ENCODE results near the gene IFIT5. TPM values are rescaled to one million over a fixed set of nuclear protein-coding genes. Genes with fewer than 3 reads are reported as not detected.

IFIT5 gene
- total RNA-seq, 6 donors from 2014 or later, result 6.5 to 30.8 (median 20.6) TPM

DNA sequence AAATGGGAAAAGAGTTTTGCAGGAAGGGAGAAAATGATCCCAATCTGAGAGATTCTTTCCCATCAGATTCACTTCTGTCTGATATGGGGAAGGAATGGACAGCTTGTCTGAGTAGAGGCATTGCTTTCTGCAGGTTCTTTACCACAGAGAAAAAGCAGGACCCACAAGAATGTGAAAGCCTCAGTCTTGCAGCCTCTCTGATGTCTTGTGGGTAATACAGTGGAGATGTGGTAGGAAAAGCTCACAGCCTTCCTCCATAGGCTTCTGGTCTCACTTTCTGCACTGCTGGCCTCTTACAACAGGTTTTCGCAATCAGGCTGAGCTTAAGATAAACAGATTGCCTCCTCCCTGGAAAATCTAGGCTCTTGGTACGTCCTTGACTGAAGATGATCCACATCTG is 21.4 kb upstream of the IFIT5 start:
- Histone ChIP-seq H3K27ac (peak overlapping the region; percentile 74 to 87 (median 84)), H3K4me3 (peak overlapping the region; percentile 44 to 61 (median 54)), H3K36me3 (no peaks in the 10 kb centered on the region), H3K4me1 (peaks cover 21 to 40% (median 29%) of the 10 kb centered on the region in 4 donors), H3K9me3 (no peaks in the 10 kb centered on the region), H3K27me3 (no peaks in the 10 kb centered on the region)
- peak in 1 of 2 donors; percentile 55 for DNase-seq
- 4 to 5% methylated on average over 2 of the region's 2 CpGs for WGBS, 2 donors
- peak; percentile 69 to 86 for ATAC-seq (ENCODE audit: low FRiP score in 2 of 2)
- TF ChIP-seq, protein P1, sequence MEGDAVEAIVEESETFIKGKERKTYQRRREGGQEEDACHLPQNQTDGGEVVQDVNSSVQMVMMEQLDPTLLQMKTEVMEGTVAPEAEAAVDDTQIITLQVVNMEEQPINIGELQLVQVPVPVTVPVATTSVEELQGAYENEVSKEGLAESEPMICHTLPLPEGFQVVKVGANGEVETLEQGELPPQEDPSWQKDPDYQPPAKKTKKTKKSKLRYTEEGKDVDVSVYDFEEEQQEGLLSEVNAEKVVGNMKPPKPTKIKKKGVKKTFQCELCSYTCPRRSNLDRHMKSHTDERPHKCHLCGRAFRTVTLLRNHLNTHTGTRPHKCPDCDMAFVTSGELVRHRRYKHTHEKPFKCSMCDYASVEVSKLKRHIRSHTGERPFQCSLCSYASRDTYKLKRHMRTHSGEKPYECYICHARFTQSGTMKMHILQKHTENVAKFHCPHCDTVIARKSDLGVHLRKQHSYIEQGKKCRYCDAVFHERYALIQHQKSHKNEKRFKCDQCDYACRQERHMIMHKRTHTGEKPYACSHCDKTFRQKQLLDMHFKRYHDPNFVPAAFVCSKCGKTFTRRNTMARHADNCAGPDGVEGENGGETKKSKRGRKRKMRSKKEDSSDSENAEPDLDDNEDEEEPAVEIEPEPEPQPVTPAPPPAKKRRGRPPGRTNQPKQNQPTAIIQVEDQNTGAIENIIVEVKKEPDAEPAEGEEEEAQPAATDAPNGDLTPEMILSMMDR (IDR thresholded peaks at IDR 0.05), result no peak
- TF ChIP-seq POLR2AphosphoS5 (IDR thresholded peaks at IDR 0.05), result no peak
- TF ChIP-seq EP300 (IDR thresholded peaks at IDR 0.05), result no peak
- no peak for TF ChIP-seq POLR2A (IDR thresholded peaks at IDR 0.05)

DNA sequence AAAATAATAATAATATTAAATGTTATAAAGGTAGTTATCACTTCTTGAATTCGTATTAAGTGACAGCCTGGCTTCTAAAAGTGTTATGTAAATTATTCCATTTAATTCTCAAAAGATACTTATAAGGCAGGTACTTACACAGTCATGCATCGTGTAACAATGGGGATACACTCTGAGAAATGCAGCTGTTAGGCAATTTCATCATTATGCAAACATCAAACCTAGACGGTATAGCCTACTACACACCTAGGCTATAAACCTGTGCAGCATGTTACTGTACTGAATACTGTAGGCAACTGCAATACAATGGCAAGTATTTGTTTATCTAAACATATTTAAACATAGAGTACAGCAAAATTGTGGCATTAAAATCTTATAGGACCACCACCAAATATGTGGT is 20.5 kb upstream of the IFIT5 start:
- peak overlapping the region in 3 of 4 donors; percentile 44 to 61 (median 59) for H3K4me3 ChIP-seq

DNA sequence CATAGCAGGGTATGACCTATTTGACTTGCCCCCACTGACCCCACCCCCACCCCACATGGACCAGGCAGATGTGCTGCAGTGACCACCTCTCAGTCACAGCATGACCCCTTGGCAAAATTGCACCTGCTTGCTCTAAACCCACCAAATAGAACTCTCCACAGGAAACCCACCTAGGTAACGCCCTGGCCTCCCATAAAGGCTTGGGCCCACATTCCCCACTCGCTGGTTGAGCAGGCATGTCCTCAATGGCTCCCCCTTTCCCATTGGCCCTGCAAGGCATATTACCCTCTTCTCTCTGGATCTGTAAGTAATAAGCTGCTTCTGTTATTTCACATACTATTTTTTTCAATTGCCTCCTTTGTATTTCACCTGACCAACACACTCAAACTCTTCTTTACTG is 19.2 kb upstream of the IFIT5 start:
- no peaks in the 10 kb centered on the region for H3K9me3 ChIP-seq
- WGBS, 2 donors, result 93% methylated on average over 2 of the region's 2 CpGs
- no peak for ATAC-seq (ENCODE audit: low FRiP score in 2 of 2)
- H3K27ac ChIP-seq, result peak overlapping the region in 1 of 4 donors; percentile 23
- TF ChIP-seq POLR2A (IDR thresholded peaks at IDR 0.05), result no peak
- no peak for TF ChIP-seq POLR2AphosphoS5 (IDR thresholded peaks at IDR 0.05)
- no peak for TF ChIP-seq EP300 (IDR thresholded peaks at IDR 0.05)
- TF ChIP-seq, protein P1 (IDR thresholded peaks at IDR 0.05), result no peak
- H3K27me3 ChIP-seq, result no peaks in the 10 kb centered on the region
- DNase-seq, result no peak
- peaks cover 21 to 43% (median 33%) of the 10 kb centered on the region in 4 donors for H3K4me1 ChIP-seq
- no peaks in the 10 kb centered on the region for H3K36me3 ChIP-seq
- H3K4me3 ChIP-seq, result no peak overlapping the region

More for the DNA sequence above, 20.5 kb upstream of the IFIT5 start:
- Histone ChIP-seq H3K27ac (peak overlapping the region; percentile 74 to 87 (median 84)), H3K36me3 (no peaks in the 10 kb centered on the region), H3K9me3 (no peaks in the 10 kb centered on the region), H3K27me3 (no peaks in the 10 kb centered on the region), H3K4me1 (peaks cover 21 to 41% (median 31%) of the 10 kb centered on the region in 4 donors)
- DNase-seq (no peak), ATAC-seq (ENCODE audit: low FRiP score in 2 of 2) (no peak)
- TF ChIP-seq, protein P1 (IDR thresholded peaks at IDR 0.05), result no peak
- no peak for TF ChIP-seq POLR2A (IDR thresholded peaks at IDR 0.05)
- TF ChIP-seq EP300 (IDR thresholded peaks at IDR 0.05), result no peak
- TF ChIP-seq POLR2AphosphoS5 (IDR thresholded peaks at IDR 0.05), result no peak
- WGBS, 2 donors, result 19 to 26% methylated on average over 3 of the region's 3 CpGs

DNA sequence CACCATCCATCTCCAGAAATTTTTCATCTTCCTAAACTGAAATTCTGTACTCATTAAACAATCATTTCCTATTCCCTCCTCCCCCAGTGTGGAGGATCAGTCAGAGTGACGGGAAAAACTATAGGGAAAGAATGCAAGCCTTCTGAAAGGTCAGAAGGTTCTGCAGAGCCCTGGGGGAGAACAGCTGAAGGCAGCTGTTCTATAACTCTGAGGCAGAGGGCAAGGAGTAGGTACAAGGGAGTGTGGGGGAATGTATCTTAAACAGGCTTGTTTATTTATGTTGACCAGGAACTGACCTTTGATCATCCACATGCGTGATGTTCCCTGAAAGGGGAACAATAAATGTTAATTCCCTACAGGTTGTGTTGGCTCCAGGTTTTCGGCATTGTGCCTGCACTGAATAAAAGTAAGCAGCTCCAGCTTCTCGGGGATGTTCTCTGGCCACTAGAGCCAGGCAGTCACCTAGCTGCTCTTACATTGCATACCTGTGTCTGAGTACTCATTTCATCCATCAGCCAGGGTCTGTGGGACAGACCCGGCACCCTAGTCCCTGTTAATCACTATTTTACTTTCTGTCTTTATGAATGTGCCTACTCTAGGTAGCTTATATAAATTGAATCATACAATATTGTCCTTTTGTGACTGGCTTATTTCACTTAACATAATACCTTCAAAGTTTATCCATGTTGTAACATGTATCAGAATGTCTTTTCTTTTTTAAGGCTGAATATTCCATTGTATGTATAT is 16.2 kb upstream of the IFIT5 start:
- H3K4me3 ChIP-seq, result no peak overlapping the region
- 68 to 71% methylated on average over 5 of the region's 5 CpGs for WGBS, 2 donors
- ATAC-seq (ENCODE audit: low FRiP score in 2 of 2) (no peak), DNase-seq (no peak)
- no peak for TF ChIP-seq POLR2A (IDR thresholded peaks at IDR 0.05)
- TF ChIP-seq POLR2AphosphoS5 (IDR thresholded peaks at IDR 0.05), result no peak
- no peak for TF ChIP-seq EP300 (IDR thresholded peaks at IDR 0.05)
- TF ChIP-seq, protein P1 (IDR thresholded peaks at IDR 0.05), result no peak
- no peaks in the 10 kb centered on the region for H3K27me3 ChIP-seq
- peaks cover 8 to 32% (median 17%) of the 10 kb centered on the region in 4 donors for H3K4me1 ChIP-seq
- H3K36me3 ChIP-seq, result peaks cover 0 to 11% (median 3%) of the 10 kb centered on the region in 4 donors
- peak overlapping the region in 1 of 4 donors; percentile 44 for H3K27ac ChIP-seq
- no peaks in the 10 kb centered on the region for H3K9me3 ChIP-seq

Data from upper lobe of left lung (tissue), 6 donors.